Kidney glomerular epithelial cell (primary cell): ENCODE measurements around the gene RNF4.
"Not testable (repeated sequence)": the region's sequence is repeated elsewhere in the genome, so short reads cannot be mapped to it uniquely, and the experiment has no call there.

Source experiments
- DNase-seq: peaks from one replicate; lab custom pipeline; 2025; lab: John Stamatoyannopoulos, UW

RNF4 gene

DNA sequence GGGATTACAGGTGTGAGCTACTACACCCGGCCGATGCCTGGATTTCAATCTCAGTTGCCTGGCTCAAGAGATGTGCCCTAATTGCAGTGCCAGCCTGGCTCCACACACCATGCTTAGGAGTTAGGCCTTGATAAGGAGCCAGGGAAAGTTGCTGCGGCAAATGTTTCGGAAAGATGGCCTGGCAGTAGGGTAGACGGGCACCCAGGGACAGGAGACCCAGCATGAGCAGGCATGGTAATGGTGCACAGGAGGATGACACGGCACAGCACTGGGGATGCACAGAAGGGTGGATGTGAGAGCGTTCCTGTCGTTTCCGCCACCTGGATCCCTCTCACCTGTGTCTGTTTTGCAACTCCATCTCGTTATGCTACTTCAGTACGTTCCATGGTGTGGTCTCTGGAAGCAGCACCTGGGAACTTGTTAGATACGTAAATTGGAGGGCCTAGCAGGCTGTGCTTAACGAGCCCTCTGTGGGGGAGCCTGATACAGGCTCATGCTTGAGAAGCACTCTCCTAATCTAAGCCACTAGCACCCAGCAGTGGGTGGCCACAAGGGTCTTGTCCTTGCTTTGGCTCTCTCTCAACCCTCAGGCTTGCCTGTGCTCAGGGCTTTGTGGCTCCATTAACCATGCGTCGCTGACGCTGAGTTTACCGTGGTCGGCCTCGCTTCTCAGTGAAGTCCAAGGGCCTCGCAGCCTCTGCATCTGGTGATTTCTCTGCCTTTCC lies 20.3 kb downstream of the RNF4 start:
- no peak for DNase-seq

DNA sequence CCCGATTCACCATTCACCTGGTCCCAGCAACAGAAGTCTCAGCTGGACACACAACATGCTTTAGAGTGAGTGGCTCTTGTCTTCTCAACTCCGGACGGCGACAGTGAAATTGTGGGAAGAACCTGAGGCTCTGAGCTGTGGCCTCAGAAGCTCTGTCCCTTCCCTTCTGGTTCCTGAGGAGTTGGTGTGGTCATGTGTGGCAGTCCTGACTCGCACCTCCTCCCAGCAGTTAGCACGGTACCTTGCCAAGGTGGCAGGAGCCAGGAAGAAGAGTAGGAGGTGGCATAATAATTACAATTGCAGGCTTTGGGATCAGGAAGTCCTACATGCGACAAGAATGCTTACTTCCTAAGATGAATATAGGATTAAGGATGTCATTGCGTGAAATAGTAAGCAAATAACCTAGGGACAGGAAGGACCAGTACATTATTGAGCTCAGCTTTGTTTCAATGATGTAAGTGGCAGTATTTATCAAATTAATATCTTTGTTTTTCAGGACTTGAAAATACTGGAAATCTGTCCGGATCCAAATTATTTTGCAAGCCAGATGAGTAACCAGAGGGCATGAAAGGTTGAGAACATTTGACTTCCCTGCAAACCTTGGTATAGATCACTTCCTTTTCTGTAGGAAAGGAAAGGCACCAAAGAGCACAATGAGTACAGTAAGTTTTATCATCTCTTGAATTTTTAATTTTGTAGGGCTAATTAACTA lies 21.1 kb downstream of the RNF4 start:
- no peak for DNase-seq

DNA sequence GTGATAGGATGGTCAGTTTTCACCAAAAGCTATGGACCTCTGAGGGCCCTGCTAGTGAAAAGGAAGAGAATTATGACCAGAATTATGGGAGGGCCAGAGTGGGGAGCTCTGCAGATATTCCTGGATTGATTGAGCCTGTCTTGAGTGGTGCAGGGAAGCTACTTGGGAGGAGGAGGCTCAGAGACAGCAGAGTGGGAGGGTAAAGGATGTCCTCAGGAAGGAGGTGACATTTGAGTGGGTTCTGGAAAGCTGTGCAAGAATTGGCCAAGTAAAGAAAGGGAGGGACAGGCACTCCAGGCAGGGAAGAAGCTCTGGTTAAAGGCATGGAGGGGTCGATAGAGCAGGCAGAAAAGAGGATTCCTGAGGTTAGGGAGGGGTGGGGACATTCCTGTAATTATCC lies 24.1 kb downstream of the RNF4 start:
- no peak for DNase-seq

DNA sequence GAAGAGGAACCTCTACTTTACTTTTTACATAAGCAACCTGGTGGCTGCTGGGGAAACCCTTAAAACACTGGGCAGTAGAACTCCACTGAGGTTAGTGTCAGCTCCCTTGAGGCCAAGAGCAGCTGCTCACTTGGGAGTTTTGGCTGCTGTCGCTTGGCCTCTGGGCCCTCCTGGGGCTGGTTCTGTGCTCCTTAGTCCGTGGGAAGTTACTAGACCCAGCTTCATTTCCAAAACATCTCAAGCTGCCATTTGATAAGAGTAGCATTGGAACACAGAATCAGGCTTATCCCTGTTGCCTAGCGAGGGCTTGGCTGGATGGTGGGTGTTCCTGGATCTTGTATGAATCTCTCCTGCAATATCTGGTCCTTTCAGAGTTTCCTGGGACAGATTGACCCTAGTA lies 26.1 kb downstream of the RNF4 start:
- no peak for DNase-seq

DNA sequence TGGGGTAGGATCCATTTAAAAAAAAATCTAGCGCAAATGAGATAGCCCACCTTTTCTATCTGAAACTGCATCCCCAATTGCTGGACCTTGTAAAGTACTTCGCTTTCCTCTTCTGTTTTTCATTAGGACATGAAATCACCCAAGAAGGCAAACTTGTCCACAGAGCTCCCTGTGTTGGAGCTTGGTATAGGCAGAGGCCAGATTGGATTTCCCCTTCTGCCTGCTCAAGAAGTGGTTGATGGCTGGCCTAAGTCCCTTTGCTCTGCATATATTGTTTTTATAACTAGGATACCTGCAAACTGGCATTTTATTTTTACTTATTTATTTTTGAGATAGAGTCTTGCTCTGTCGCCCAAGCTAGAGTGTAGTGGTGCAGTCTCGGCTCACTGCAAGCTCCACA lies 28.4 kb downstream of the RNF4 start:
- no peak for DNase-seq

DNA sequence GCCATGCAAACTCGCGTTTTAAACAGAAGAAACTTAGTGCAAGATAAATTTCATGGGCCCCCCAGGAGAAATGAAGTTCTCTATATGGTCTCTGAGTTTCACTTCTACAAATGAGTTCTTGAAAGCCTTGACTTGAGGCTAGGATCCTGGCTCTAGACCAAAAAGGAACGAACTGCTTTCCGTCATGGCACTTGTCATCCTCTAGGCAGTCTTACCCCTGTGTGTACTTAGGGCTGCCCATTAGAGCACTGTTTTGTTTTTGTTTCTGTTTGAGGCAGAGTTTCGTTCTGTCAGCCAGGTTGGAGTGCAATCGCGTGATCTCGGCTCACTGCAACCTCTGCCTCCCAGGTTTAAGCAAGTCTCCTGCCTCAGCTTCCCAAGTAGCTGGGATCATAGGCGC lies 29.0 kb downstream of the RNF4 start:
- no peak for DNase-seq

DNA sequence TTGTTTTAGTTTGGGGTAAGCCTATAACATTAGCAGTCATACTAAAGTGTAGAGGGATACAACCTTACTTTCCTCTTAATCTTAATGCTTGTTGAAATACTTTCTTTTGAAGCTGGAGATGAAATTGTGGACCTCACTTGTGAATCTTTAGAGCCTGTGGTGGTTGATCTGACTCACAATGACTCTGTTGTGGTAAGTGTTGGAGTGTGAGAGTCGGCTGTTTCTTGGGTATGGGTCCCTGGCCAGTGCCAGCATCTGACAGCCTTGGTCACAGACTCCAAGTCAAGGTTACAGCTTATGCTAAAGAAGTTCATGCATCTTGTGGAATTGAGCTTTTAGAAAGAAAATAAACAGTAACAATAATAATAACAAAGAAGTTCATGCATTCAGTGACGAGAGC lies 31.6 kb downstream of the RNF4 start:
- no peak for DNase-seq

DNA sequence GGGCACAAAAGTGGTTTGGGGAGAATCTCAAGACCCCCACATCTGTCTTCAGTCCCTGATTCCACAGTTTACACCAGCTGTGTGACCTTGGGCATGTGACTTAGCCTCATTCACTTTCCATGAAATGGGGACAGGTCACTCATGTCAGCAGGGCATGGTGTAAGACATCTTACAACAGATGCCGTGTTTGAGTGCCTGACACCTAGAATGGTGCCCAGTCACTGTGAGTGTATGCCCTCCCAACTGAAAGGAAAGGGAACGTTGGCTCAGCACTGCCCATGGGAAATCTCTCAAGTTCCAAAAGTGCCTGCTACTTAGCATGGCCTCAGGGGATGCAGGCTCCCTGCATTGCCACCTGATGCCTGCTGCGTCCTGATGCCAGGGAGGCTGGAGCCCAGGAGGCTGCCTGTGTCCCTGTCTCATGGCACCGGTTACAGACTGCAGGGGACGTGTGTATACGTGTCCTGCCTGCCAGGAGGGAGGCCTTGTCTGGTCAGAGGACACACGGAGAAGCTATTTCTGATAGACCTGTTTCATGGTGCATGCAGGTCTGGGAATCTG lies 32.2 kb downstream of the RNF4 start:
- DNase-seq = no peak

DNA sequence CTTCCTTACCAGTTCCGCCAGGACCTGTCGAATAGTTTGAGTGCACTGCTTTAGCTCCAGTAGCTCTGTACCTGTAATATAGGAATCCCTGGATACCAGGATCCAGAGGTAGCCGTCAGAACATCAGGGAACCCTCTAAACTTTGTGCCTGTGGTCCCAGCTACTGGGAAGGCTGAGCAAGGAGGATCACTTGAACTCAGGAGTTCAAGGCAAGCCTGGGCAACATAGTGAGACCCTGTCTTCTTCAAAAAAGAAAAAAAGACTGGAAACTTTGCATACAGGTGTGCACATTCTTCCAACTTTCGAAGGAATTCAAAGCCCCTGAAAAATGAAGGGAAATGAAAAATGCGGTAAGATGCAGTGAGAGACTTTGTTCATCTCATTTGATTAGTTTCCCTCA lies 34.9 kb downstream of the RNF4 start:
- no peak for DNase-seq

DNA sequence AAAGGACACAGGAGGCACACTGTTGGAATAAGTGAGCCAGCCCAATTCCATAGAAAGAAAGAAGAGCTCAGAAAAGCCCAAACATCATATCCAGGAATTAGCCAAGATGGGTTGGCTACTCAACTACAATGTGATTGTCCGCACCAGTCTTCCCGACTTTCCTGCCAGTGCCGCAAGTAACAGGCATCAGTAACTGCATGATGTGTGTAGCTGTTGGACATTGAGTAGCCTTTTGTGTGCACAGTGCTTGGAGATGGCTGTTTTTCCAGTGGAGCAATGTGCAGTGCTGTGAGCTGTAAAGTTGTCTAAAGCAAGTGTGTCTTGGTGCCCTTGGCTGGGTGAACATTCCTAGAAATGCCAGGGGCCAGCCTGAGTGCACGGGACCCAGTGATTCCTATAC lies 38.4 kb downstream of the RNF4 start:
- DNase-seq = no peak

DNA sequence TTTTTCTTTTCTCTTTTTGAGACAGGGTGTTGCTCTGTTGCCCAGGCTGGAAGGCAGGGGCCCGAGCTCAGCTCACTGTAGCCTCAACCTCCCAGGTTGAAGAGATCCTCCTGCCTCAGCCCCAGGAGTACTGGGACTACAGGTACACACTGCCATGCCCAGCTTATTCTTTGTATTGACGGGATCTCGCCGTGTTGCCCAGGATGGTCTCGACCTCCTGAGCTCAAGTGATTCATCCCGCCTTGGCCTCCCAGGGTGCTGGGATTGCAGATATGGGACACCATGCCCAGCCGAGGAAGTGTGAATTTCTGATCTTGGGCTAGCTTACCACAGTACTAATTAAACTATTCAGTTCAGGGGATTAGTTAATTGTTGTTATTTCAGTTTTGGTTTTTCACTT lies 38.9 kb downstream of the RNF4 start:
- no peak for DNase-seq

DNA sequence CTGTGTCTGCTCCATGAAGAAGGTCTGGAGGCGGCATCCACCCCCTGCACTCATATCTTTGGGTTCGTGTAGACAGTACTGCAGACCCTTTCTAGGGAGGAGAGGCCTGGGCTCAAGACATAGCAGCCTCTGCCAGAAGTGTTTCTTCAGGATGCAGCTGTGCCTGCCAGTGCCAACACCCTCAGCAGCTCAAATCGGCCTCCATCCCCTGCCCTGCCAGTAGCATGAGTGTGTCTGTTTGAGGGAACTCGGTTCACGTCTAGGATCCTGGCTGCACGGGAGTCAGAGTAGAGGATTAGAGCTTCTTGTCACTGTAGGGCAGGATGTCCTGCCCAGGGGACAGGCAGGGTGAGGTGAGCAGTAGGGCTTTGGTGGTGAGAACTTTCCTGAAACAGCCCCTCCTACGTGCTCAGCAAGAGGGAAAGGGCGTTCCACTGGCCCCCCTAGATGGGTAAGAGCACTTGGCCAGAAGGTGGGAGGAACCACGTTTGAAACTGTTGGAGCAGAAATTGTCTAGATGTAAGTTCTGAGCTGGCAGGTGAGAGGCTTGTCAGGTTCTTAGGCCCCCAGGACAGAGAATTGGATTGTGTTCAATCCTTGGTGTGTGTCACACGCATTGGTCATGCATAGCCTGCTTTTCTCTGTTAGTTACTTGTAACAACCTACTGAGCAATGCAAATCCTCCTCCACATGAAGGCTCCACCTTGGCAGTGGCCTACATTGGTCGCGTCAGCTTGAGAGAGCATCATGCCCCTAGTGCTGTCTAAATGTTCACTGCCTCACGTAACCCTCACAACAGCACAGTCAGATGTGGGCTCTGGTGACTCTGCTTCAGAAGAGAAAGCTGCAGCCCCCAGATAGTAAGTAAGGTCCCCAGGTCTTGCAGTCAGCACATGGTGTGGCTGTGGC lies 41.7 kb downstream of the RNF4 start:
- no peak for DNase-seq

DNA sequence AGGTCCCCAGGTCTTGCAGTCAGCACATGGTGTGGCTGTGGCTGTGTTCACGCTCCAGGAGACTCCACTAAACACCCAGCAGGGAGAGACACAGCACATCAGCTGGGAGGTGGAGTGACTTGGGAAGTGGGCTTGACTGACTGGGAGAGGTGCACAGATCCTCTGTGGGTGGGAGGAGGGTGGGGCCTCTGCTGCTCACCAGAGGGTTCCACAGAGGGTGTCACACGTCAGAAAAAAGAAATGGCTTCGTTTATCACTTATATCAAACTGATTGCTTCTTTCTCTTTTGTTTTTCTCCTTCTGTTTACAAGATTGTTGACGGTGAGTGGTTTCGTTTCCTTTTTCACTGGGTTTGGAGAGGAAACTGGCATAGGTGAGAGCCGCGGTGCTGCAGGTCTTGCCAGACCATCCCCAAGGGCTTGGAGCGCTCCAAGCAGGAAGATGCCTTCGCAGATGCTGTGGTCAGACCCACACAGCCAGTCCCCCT lies 42.8 kb downstream of the RNF4 start:
- DNase-seq = no peak

DNA sequence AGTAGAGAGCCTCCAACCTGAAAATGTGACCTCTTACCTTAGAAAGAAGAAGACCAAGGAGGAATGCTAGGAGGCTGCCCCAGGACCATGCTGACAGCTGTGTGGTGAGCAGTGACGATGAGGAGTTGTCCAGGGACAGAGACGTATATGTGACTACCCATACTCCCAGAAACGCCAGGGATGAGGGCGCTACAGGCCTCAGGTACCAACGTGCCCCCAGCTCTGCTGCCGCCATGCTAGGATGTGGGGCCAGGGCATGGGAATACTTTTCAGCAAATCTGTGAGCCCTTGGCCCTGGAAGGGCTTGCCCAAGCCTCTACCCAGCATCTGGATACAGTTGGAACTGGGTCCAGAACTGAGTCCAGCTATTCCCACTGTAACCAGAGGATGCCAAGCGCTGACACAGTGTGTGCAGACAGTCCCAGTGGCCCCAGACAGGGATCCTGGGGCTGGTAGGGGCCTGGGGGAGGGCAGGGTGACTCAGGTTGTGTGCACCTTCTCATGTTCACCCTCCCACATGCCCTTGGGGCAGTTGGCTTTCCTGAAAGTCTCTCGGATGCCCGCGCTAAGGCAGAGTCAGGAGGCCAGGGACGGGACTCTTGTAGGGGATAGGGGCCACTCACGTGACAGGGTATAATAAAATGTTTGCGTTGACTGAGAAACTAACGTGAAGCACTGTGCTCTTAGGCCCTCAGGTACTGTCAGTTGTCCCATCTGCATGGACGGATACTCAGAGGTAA lies 43.7 kb downstream of the RNF4 start:
- no peak for DNase-seq

DNA sequence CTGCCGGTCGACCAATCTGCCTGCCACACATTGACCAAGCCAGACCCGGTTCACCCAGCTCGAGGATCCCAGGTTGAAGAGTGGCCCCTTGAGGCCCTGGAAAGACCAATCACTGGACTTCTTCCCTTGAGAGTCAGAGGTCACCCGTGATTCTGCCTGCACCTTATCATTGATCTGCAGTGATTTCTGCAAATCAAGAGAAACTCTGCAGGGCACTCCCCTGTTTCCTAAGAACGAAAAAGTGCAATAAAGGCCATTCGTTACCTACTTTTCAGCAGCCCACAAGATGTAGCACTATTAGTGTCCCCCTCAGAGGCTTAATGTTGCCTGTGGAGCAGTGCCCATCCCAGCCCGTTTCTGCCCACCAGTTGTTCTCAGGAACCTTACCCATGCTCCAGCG lies 45.3 kb downstream of the RNF4 start:
- not testable (repeated sequence) for DNase-seq

DNA sequence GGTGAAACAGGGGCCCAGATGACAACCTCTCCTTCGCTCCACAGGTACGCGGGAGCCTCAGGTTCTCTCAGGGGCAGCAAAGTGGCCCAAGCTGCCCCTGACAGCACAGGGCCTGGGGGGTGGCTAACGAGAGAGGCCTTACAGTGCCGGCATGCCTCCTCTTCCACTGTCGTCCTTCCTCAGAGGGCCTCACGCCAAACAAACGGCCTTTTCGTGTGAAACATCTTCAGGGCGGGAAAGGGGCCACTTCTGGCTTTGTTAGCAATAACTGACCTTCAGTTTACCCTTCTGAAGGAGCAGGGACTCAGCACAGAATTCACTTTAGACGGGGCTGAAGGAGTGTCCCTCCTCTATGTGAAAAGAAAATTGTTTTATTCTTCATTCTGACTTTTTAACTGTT lies 46.0 kb downstream of the RNF4 start:
- not testable (repeated sequence) for DNase-seq

DNA sequence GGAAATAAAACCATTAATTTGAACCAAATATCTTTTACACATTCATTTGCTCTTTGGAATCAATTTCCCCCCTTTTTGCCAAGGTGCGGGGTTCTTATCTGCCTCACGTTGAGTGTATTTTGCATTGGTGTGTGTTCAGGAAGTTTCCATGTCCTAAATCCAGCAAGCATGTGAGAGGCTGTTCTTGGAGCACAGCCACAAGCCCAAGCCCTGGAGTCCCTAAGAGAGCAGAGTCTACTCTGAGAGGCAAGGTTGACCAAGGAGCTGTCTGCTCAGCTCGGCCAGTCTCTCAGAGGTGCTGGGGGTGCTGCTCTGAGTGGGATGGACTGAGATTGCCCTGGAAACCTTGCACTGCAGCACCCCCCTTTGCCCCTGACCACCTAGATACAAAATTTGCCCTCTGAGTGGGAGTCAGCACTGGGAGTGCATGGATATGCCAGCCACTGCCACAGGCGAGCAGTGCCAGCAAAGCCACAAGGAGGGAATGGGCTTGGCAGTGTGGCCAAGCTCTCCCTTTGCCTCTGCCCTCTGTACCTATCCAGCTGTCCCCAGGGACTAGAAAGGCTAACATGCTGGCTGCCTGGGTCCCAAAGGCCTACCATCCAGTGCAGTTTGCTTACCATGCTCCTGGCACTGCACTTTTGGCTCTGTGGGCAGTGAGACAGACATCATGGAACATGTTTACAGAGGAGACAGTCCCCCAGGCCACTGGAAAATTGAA lies 47.1 kb downstream of the RNF4 start:
- DNase-seq = no peak

DNA sequence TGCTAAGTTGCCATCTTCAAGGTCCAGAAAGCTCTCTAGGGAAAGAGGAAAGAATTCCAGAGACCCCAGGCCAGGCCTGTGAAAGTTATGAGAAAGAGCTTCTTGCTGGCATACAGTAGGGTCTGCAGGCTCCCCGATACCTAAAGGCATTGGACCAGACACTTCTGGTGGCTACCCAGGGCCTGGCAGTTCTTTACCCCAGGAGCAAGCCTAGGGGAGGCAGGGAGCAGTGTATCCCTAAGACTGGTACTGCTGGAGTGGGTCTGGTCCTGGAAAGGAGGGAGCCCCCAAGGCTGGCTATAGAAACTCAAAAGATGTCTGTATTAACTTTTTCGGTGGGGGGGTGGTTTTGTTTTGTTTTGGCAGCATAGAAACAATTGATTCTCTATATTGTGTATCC lies 47.7 kb downstream of the RNF4 start:
- no peak for DNase-seq

DNA sequence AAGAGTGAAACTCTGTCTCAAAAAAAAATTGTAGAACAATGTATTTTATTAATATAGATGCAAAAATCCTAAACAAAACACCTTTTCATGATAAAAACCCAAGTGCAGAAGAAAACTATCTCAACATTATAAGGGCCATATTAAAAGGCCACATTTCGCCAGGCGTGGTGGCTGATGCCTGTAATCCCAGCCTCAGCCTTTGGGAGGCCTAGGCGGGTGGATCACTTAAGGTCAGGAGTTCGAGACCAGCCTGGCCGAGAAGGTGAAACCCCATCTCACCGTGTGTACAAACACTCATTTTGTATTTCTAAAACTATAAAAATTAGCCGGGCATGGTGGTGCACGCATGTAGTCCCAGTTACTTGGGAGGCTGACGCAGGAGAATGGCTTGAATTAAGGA lies 57.7 kb downstream of the RNF4 start:
- DNase-seq = no peak

DNA sequence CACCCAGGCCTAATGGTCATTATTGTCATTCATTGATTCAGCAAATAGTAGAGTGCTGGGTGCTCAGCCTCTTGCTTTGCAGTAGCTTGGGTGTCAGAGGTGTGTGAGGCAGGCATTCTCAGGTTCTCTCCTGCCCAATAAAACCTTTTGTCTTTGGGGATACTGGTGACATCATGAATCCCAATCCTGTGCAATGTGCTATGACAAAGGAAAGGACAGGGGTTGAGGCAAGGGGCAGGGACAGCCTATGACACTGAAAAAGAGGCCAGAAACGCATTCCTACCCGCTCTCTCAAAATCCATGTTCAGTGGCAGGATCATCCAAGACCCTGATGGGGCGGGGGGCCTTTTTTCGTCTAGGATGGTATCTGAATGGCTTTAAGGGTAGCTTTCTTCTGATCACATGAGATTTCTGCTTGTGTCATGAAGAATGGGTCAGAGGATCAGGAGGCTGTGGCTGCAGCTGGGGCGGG lies 66.0 kb downstream of the RNF4 start:
- DNase-seq = no peak
